Sigmoid colon (tissue), 7 donors: ENCODE data around the gene BCL2L12. TPM values are rescaled to one million over a fixed set of nuclear protein-coding genes. Genes with fewer than 3 reads are reported as not detected.

Experiments used
- DNase-seq: peaks from one replicate; pipeline ENCODE4 v3.0.0-alpha.2; 2019
- H3K27ac ChIP-seq, 4 donors: fragments of 200-600 bp; sonication (generic); one replicate each; pipeline ENCODE4 v1.5.1; 2016 to 2019; ENCODE audit warnings: mild to moderate bottlenecking in 1 of 4
- H3K27me3 ChIP-seq, 3 donors: fragments of 200-600 bp; sonication (generic); one replicate each; pipeline ENCODE4 v1.5.1; 2019; ENCODE audit warnings: mild to moderate bottlenecking in 1 of 3
- H3K36me3 ChIP-seq, 4 donors: fragments of 200-600 bp; sonication (generic); one replicate each; pipeline ENCODE4 v1.5.1; 2016 to 2019
- H3K4me1 ChIP-seq, 4 donors: fragments of 200-600 bp; sonication (generic); one replicate each; pipeline ENCODE4 v1.5.1; 2017 to 2019
- H3K4me3 ChIP-seq, 4 donors: fragments of 200-600 bp; sonication (generic); one replicate each; pipeline ENCODE4 v1.5.1; 2017 to 2019; ENCODE audit warnings: mild to moderate bottlenecking in 2 of 4, moderate library complexity in 1 of 4
- H3K9me3 ChIP-seq, 4 donors: fragments of 200-600 bp in 3 of 4; sonication (generic) in 3 of 4; one replicate each; pipeline versions ENCODE4 v1.5.1 to v1.6.1; 2013 to 2019
- EP300 ChIP-seq, 4 donors: sonication (generic); formaldehyde crosslinking; IDR thresholded peaks; one replicate each; pipeline ENCODE4 v1.6.1; 2017; ENCODE audit warnings: antibody characterized with exemption in 4 of 4
- POLR2A ChIP-seq, 2 donors: fragments of 450-650 bp; IDR thresholded peaks; one replicate each; pipeline ENCODE4 v1.6.1; 2016; ENCODE audit warnings: antibody characterized with exemption in 2 of 2, mild to moderate bottlenecking in 2 of 2, moderate library complexity in 2 of 2
- POLR2AphosphoS5 ChIP-seq, 4 donors: sonication (generic); formaldehyde crosslinking; IDR thresholded peaks; one replicate each; pipeline ENCODE4 v1.6.1; 2017; ENCODE audit warnings: antibody characterized with exemption in 4 of 4
- WGBS, 2 donors: extraction: QIAGEN DNeasy Blood & Tissue Kit; methylation state at CpG; one replicate each; pipeline ENCODE4 v1.1.7; 2013; 5-methylcytosine and 5-hydroxymethylcytosine counted together
- intact Hi-C: fragments of 100-400 bp; cut with DNase I; formaldehyde crosslinking; loops from one replicate; pipeline ENCODE4 v1.15.1; 2023
- polyA plus RNA-seq, 3 donors: library from polyadenylated mRNA; stranded (reverse); fragments of 200-250 nt; gene quantifications; one replicate each; pipeline ENCODE4 v1.2.3, GENCODE V29; 2013
- total RNA-seq, 4 donors: library from RNA; depleted of rRNA; stranded (reverse); fragments of >200 nt; gene quantifications; one replicate each; pipeline ENCODE4 v1.1.0, GENCODE V29; 2016
- TF ChIP-seq, protein P1 (sequence below), 4 experiments: fragments of 450-650 bp in 3 of 4; fragments of 200-600 bp in 1 of 4; IDR thresholded peaks; one replicate each; pipeline ENCODE4 v1.5.1; 2016 to 2019; ENCODE audit warnings: antibody characterized with exemption in 4 of 4, mild to moderate bottlenecking in 3 of 4, moderate library complexity in 2 of 4
- donor health status: healthy with polysubstance abuse.
- donor health status: Bipolar disorder and iron deficiency.
- donor health status: healthy.

Gene BCL2L12
- total and polyA plus RNA-seq, 7 donors = 4.6 to 43.6 (median 9.0) TPM

DNA sequence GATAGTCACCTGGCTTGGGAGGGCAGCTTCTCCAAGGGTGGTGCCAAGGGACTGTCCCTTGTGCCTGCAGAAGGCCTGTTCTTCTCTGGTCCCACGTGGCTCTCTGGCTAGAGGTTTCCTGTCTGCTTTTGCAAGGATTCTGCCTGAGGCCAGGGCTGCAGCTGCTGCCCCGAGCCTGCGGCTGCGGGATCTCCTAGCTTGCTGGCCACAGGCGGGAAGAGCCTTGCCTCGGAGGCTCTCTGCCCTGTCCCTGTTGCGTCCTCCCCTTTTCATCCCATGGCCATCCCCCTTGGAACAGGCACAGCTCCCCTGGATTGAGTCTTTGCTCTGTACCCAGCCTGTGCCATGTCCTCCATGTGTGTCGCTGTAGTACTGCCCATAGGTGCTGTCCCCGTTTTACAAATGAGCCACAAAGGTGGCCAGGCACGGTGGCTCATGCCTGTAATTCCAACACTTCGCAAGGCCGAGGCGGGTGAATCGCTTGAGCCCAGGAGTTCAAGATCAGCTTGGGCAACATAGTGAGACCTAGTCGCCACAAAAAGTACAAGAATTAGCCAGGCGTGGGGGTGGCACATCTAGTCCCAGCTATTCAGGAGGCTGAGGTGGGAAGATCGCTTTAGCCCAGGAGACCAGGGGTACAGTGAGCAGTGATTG is 9.2 kb upstream of the BCL2L12 start:
- Histone ChIP-seq H3K27ac (no peak overlapping the region), H3K4me1 (no peaks in the 10 kb centered on the region), H3K27me3 (no peaks in the 10 kb centered on the region), H3K36me3 (peaks cover 58 to 96% (median 83%) of the 10 kb centered on the region in 4 donors), H3K4me3 (no peak overlapping the region), H3K9me3 (no peaks in the 10 kb centered on the region)
- intact Hi-C loops = no loop called here
- no peak for DNase-seq
- TF ChIP-seq, protein P1, sequence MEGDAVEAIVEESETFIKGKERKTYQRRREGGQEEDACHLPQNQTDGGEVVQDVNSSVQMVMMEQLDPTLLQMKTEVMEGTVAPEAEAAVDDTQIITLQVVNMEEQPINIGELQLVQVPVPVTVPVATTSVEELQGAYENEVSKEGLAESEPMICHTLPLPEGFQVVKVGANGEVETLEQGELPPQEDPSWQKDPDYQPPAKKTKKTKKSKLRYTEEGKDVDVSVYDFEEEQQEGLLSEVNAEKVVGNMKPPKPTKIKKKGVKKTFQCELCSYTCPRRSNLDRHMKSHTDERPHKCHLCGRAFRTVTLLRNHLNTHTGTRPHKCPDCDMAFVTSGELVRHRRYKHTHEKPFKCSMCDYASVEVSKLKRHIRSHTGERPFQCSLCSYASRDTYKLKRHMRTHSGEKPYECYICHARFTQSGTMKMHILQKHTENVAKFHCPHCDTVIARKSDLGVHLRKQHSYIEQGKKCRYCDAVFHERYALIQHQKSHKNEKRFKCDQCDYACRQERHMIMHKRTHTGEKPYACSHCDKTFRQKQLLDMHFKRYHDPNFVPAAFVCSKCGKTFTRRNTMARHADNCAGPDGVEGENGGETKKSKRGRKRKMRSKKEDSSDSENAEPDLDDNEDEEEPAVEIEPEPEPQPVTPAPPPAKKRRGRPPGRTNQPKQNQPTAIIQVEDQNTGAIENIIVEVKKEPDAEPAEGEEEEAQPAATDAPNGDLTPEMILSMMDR (IDR thresholded peaks at IDR 0.05) = no peak
- TF ChIP-seq POLR2AphosphoS5 (IDR thresholded peaks at IDR 0.05) (no peak), POLR2A (IDR thresholded peaks at IDR 0.05) (no peak), EP300 (IDR thresholded peaks at IDR 0.05) (no peak)
- 91 to 94% methylated on average over 17 of the region's 17 CpGs for WGBS, 2 donors

GRCh38 chr19:49657493-49658138 is 8.1 kb upstream of the BCL2L12 start:
- TF ChIP-seq POLR2AphosphoS5 (IDR thresholded peaks at IDR 0.05) (no peak), EP300 (IDR thresholded peaks at IDR 0.05) (no peak), POLR2A (IDR thresholded peaks at IDR 0.05) (no peak)
- TF ChIP-seq, protein P1 (IDR thresholded peaks at IDR 0.05) = no peak
- intact Hi-C loops = no loop called here
- Histone ChIP-seq H3K27me3 (no peaks in the 10 kb centered on the region), H3K4me1 (no peaks in the 10 kb centered on the region), H3K36me3 (peaks cover 61 to 100% (median 88%) of the 10 kb centered on the region in 4 donors), H3K4me3 (no peak overlapping the region), H3K9me3 (no peaks in the 10 kb centered on the region), H3K27ac (no peak overlapping the region)
- 92 to 94% methylated on average over 22 of the region's 22 CpGs for WGBS, 2 donors
- no peak for DNase-seq

GRCh38 chr19:49658139-49658517 is 7.6 kb upstream of the BCL2L12 start:
- H3K36me3 ChIP-seq = peaks cover 58 to 100% (median 86%) of the 10 kb centered on the region in 4 donors
- no peaks in the 10 kb centered on the region for H3K9me3 ChIP-seq
- TF ChIP-seq POLR2AphosphoS5 (IDR thresholded peaks at IDR 0.05) = no peak
- TF ChIP-seq EP300 (IDR thresholded peaks at IDR 0.05) = no peak
- intact Hi-C loops = no loop called here
- no peaks in the 10 kb centered on the region for H3K4me1 ChIP-seq
- H3K27ac ChIP-seq = no peak overlapping the region
- DNase-seq = no peak
- H3K27me3 ChIP-seq = no peaks in the 10 kb centered on the region
- 89% methylated on average over 15 of the region's 15 CpGs for WGBS, 2 donors
- H3K4me3 ChIP-seq = no peak overlapping the region

- no peak overlapping the region for H3K4me3 ChIP-seq
- no peak for TF ChIP-seq EP300 (IDR thresholded peaks at IDR 0.05)
- no peak for TF ChIP-seq POLR2AphosphoS5 (IDR thresholded peaks at IDR 0.05)
- TF ChIP-seq, protein P1 (IDR thresholded peaks at IDR 0.05) = no peak
- no peak for TF ChIP-seq POLR2A (IDR thresholded peaks at IDR 0.05)
- peaks cover 51 to 93% (median 79%) of the 10 kb centered on the region in 4 donors for H3K36me3 ChIP-seq
- no peaks in the 10 kb centered on the region for H3K27me3 ChIP-seq
- intact Hi-C loops = no loop called here
- H3K9me3 ChIP-seq = no peaks in the 10 kb centered on the region
- no peak overlapping the region for H3K27ac ChIP-seq
- 89 to 94% methylated on average over 12 of the region's 12 CpGs for WGBS, 2 donors
- no peak for DNase-seq
- H3K4me1 ChIP-seq = peaks cover 0 to 6% (median 4%) of the 10 kb centered on the region in 4 donors
Measured at GRCh38 chr19:49658566-49659442, 6.9 kb upstream of the BCL2L12 start.
